Measurements from ENCODE around the gene ASCC3.

ASCC3 gene

GRCh38 chr6:100726666-100727065, 154.5 kb downstream of the ASCC3 start:
- in situ Hi-C loops (cut with HindIII; ENCODE audit: low sequenced_read_pairs): no loop called here

DNA sequence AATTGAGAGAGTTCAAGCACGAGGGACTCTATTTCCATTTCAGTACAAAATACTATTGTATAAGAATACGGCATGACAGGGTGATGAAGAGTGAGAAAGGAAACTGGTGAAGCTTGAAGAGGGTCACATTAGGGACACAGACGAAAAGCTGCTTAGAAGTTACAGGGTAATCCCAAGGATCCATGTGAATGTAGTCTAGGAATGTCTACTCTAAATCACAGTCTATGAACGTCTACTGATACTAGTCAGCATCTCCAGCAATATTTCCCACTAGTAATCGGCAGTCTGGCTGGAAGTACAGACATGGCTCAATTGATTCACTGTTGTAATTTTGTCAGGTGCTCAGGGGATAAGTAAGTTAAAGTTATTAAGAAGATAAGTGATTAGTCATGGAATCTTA, 156.4 kb downstream of the ASCC3 start:
- in situ Hi-C loops (cut with HindIII; ENCODE audit: low sequenced_read_pairs): no loop called here

GRCh38 chr6:100724222-100724621, 156.9 kb downstream of the ASCC3 start:
- in situ Hi-C loops (cut with HindIII; ENCODE audit: low sequenced_read_pairs): no loop called here

GRCh38 chr6:100721256-100721655, 159.9 kb downstream of the ASCC3 start:
- in situ Hi-C loops (cut with HindIII; ENCODE audit: low sequenced_read_pairs): no loop called here

DNA sequence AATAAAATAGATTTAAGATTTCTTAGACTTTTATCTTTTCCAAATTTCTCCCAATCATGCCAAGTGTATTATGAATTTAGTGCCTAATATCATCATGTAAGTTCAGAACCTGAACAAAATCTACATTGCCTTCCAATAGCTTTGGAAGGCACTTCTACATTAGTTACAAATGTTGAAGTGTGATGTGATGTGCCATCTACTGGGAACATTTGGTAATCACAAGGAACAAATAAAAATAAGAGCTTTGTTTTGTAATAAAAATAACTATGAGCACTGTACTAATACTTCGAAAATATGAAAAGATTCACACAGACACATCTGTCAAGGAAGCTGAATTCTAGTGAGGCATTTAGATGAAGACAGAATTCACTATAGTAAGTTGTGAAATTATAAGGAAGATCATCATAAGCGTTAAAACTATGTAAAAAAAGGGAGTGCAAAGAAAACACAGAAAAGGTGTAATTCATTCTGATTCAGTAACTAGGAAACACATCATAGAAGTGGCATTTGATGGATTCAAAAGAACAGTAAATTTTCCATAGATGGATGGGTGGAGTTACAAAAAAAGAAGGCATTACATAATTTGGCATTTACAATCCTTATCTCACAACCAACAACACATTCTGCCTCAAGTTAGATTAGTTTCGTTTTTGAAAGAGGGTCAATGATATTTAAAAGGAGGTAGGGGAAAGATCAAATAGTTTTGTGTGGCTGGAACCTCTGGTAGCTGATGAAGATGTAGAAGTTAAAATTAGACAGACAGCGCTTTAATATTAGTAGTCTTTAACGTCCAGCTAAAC, 161.0 kb downstream of the ASCC3 start:
- in situ Hi-C loops (cut with HindIII; ENCODE audit: low sequenced_read_pairs): no loop called here

- in situ Hi-C loops (cut with HindIII; ENCODE audit: low sequenced_read_pairs): no loop called here
Measured at GRCh38 chr6:100712997-100713396, 168.1 kb downstream of the ASCC3 start.

- in situ Hi-C loops (cut with HindIII; ENCODE audit: low sequenced_read_pairs): no loop called here
Measured at GRCh38 chr6:100706491-100706890, 174.6 kb downstream of the ASCC3 start.

GRCh38 chr6:100704961-100705360, 176.2 kb downstream of the ASCC3 start:
- in situ Hi-C loops (cut with HindIII; ENCODE audit: low sequenced_read_pairs): no loop called here

- in situ Hi-C loops (cut with HindIII; ENCODE audit: low sequenced_read_pairs): no loop called here
Measured at GRCh38 chr6:100701728-100702127, 179.4 kb downstream of the ASCC3 start.

DNA sequence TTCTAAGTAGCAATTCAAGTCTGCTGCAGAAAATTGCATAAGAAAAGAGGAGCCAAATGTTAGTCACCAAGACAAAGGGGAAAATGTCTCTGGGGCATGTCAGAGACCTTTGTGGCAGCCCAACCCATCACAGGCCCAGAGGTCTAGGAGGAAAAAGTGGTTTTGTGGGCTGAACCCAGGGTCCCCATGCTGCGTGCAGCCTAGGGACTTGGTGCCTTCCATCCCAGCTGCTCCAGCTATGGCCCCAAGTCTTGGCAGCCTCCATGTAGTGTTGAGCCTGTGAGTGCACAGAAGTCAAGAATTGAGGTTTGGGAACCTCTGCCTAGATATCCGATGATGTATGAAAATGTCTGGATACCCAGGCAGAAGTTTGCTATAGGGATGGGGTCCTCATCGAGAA, 181.1 kb downstream of the ASCC3 start:
- in situ Hi-C loops (cut with HindIII; ENCODE audit: low sequenced_read_pairs): no loop called here

- in situ Hi-C loops (cut with HindIII; ENCODE audit: low sequenced_read_pairs): no loop called here
Measured at GRCh38 chr6:100695445-100695844, 185.7 kb downstream of the ASCC3 start.

GRCh38 chr6:100693249-100693927, 187.7 kb downstream of the ASCC3 start:
- in situ Hi-C loops (cut with HindIII; ENCODE audit: low sequenced_read_pairs): no loop called here

DNA sequence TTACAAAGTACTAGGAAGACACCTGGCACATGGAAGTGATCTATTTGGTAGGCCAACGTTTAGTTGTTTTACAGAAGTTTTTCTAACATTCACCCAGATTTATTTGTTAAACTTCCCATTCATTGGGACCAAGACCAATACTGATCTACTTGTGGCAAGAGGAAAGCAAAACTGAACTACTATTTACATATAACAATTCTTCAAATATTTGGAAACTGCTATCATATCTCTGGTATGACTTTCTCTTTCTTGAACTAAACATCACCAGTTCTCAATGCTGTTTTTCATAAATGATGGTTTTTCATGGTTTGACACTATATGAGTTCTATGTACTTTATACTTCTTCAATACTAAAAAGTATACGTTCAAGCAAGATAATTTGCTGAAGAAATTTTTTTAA, 189.2 kb downstream of the ASCC3 start:
- in situ Hi-C loops (cut with HindIII; ENCODE audit: low sequenced_read_pairs): no loop called here

GRCh38 chr6:100686216-100686615, 194.9 kb downstream of the ASCC3 start:
- in situ Hi-C loops (cut with HindIII; ENCODE audit: low sequenced_read_pairs): no loop called here

DNA sequence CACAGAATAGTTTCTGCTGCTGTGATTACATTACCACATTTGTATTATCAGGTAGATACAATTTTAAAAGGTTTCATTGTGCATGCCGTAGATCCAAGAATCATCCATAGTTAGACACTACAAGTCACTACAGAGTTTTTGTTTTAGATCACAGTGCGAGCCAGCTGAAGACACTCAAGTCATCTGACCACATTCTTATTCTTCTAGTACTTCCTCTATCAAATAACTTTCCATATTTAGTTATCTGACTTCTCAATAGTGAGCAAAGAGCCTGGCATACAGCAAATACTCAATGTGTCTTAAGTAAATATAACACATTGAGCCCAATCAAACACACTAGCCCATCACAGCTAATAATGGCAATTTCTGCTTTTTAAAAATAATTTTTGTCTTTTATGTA, 195.4 kb downstream of the ASCC3 start:
- in situ Hi-C loops (cut with HindIII; ENCODE audit: low sequenced_read_pairs): no loop called here

DNA sequence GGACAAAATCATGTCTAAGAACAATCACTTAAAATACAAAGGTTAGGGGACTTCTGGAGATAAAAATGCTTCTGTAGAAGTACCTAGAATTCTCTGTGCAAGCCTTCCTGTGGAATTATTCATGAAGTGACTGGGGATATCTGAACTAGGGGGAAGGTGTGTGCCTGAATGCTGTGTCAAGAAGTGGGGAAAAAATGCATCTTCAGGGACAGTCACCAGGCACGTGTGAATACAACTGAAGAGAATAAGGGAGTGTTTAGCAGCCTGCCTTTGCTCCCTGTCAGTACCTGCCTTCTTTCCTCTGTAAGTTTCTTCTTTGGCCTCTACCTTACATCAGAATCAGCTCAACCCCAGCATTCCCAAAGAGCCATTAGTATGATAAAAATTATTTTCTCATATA, 201.0 kb downstream of the ASCC3 start:
- in situ Hi-C loops (cut with HindIII; ENCODE audit: low sequenced_read_pairs): no loop called here

DNA sequence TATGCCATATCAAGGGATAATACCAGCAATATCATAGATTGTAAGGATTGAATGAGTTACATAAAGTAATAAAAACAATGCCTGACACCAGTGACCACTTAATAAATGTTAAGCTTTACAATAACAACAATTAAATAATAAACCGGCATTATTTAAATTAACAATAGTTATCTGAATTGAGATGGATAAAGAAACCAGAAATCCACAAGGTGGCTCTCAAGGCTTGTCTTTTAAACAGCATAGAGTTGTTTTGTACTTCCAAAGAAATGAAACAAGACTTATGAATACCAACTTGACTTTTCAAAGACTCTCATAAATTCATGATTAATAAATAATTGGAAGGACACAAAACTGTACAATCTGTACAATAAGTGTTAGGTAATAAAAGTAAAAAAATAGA, 203.1 kb downstream of the ASCC3 start:
- in situ Hi-C loops (cut with HindIII; ENCODE audit: low sequenced_read_pairs): no loop called here

GRCh38 chr6:100677240-100677639, 203.9 kb downstream of the ASCC3 start:
- in situ Hi-C loops (cut with HindIII; ENCODE audit: low sequenced_read_pairs): no loop called here

DNA sequence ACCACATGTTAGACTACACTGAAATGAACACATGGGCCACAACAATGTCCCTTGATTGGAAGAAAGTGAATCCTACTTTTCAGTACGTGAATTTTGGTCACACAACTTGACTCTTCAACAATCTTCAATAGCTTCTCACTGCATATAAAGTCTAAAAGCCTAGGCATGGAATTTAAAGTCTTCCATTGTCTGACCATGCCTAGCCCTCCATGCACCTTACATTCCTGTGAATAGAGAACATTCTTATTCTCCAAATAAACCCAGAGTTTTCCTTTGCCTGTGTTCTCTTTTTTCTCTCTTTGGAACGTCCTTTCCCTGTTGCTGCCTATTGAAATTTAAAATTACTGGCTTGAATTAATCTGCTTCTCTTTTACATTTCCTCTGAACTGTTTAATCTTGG, 207.5 kb downstream of the ASCC3 start:
- in situ Hi-C loops (cut with HindIII; ENCODE audit: low sequenced_read_pairs): no loop called here

DNA sequence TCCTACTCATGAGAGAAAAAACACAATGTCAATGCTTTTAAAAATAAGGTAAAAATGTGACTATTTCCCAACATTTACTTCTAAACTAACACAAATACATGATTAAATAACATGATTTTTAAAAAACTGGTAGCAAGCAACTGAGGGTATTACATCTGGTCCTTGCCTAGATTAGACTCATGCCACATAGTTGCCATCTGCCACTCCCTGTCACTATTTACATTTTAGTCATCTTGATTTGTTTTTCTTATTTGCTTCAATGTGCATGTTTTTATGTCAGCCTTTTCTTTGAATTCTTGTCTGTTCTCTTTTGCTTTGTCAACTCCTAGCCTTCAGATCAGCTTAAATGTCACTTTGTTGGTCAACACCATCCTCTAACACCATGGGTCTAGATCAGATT, 209.4 kb downstream of the ASCC3 start:
- in situ Hi-C loops (cut with HindIII; ENCODE audit: low sequenced_read_pairs): no loop called here

GRCh38 chr6:100670056-100670455, 211.1 kb downstream of the ASCC3 start:
- in situ Hi-C loops (cut with HindIII; ENCODE audit: low sequenced_read_pairs): no loop called here

DNA sequence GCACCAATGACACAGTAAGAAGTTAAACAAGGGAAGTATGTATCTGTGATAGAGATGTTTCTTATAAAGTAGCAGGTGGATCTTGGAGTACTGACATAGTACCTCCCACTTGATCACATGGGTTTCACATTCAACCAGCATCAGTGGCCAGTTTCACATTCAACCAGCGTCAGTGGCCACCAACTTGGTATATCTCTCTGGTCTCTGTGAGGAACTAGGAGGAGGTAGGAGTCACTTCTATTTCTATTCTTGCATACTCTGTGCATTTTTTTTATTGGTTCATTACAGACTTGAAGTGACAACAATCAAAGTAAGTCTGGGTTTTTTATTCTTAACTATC, 216.1 kb downstream of the ASCC3 start:
- in situ Hi-C loops (cut with HindIII; ENCODE audit: low sequenced_read_pairs): no loop called here
